Hepatocyte (in vitro differentiated cells): ENCODE results near the gene DRC7. TPM values are rescaled to one million over a fixed set of nuclear protein-coding genes. Genes with fewer than 3 reads are reported as not detected.
"Not testable (repeated sequence)": the region's sequence is repeated elsewhere in the genome, so short reads cannot be mapped to it uniquely, and the experiment has no call there.

Experiments used
- DNase-seq: peaks from one replicate; pipeline ENCODE4 v3.0.0-alpha.2; 2016; ENCODE audit warnings: low spot score
- H2AFZ ChIP-seq: fragments of 200-600 bp; sonication (generic); 2 replicates; pipeline ENCODE4 v1.6.0; 2016; ENCODE audit warnings: antibody characterized with exemption, mild to moderate bottlenecking
- H3K27ac ChIP-seq: fragments of 200-600 bp; sonication (generic); 2 replicates; pipeline ENCODE4 v1.5.1; 2016; ENCODE audit warnings: mild to moderate bottlenecking
- H3K27me3 ChIP-seq: fragments of 200-600 bp; sonication (generic); 2 replicates; pipeline ENCODE4 v1.6.1; 2016
- H3K36me3 ChIP-seq: fragments of 200-600 bp; sonication (generic); replicated peaks from 2 replicates; pipeline ENCODE4 v1.5.1; 2016; ENCODE audit warnings: low read depth; ENCODE audit not compliant: insufficient read depth
- H3K4me1 ChIP-seq: fragments of 200-600 bp; sonication (generic); 2 replicates; pipeline ENCODE4 v1.5.1; 2016; ENCODE audit warnings: mild to moderate bottlenecking, moderate library complexity; ENCODE audit not compliant: insufficient read depth
- H3K4me2 ChIP-seq: fragments of 200-600 bp; sonication (generic); 2 replicates; pipeline ENCODE4 v1.6.0; 2016
- H3K4me3 ChIP-seq: fragments of 200-600 bp; sonication (generic); 2 replicates; pipeline ENCODE4 v1.5.1; 2016; ENCODE audit warnings: mild to moderate bottlenecking
- H3K79me2 ChIP-seq: fragments of 200-600 bp; sonication (generic); 2 replicates; pipeline ENCODE4 v1.6.0; 2017; ENCODE audit warnings: mild to moderate bottlenecking
- H3K9me2 ChIP-seq: fragments of 200-600 bp; sonication (generic); replicated peaks from 2 replicates; pipeline ENCODE4 v1.6.0; 2017; ENCODE audit warnings: mild to moderate bottlenecking; ENCODE audit not compliant: insufficient read depth
- H3K9me3 ChIP-seq: fragments of 200-600 bp; sonication (generic); 2 replicates; pipeline ENCODE4 v1.5.1; 2016; ENCODE audit warnings: low read depth, mild to moderate bottlenecking
- H4K20me1 ChIP-seq: fragments of 200-600 bp; sonication (generic); 2 replicates; pipeline ENCODE4 v1.6.0; 2016; ENCODE audit warnings: mild to moderate bottlenecking; ENCODE audit not compliant: insufficient read depth, poor library complexity, severe bottlenecking
- EZH2 ChIP-seq: fragments of 200-600 bp; sonication (generic); IDR thresholded peaks from 2 replicates; pipeline ENCODE4 v1.6.1; 2016; ENCODE audit warnings: antibody characterized with exemption, mild to moderate bottlenecking, borderline replicate concordance
- EZH2phosphoT487 ChIP-seq: fragments of 200-600 bp; sonication (generic); IDR thresholded peaks from one replicate; pipeline ENCODE4 v1.6.1; 2018; ENCODE audit warnings: antibody characterized with exemption, mild to moderate bottlenecking, low read depth, moderate library complexity; ENCODE audit not compliant: unreplicated experiment, severe bottlenecking
- WGBS: methylation state at CpG from one replicate; pipeline ENCODE4 v1.1.6; 2016; ENCODE audit warnings: low lambda C conversion rate; ENCODE audit errors: missing lambda C conversion rate; 5-methylcytosine and 5-hydroxymethylcytosine counted together
- polyA plus RNA-seq: library from polyadenylated mRNA; unstranded; fragments of >200 nt; fragmentation: Nextera tagmentation; extraction: Ambion mirVana; gene quantifications from 2 replicates; pipeline ENCODE4 v1.2.1, GENCODE V29; 2016
- total RNA-seq: library from RNA; depleted of rRNA; stranded (reverse); fragments of >200 nt; gene quantifications from 2 replicates; pipeline ENCODE4 v1.2.3, GENCODE V29; 2014
- TF ChIP-seq, protein P1 (sequence below): fragments of 200-600 bp; sonication (generic); IDR thresholded peaks from 2 replicates; pipeline ENCODE4 v1.5.1; 2016; ENCODE audit warnings: antibody characterized with exemption, mild to moderate bottlenecking; ENCODE audit not compliant: poor library complexity

Gene DRC7
- total and polyA plus RNA-seq, 2 experiments from 2014 or later = 0.27 to 0.93 TPM

DNA sequence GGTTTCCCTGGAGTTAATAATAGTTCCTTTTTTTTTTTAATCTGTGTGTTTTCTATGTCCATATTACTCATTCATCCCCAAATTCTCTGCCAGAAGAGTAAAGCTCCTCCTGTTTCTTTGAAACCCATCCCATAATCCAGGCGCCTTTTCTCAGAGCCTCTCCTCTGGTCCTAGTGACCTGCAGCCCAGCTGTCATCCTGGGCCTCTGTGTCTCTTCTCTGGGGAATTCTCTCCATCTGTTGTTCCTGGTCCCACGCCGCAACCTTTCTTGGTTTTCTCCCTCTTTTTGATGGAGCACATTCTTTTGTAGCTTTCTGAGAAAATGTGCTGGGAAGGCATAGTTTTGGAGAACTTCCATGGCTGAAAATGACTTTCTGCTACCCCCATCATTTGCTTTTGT is 51.2 kb downstream of the DRC7 start:
- no peaks in the 10 kb centered on the region for H3K9me3 ChIP-seq
- H4K20me1 ChIP-seq = no peaks in the 10 kb centered on the region
- no peak for TF ChIP-seq EZH2phosphoT487
- no peak for TF ChIP-seq EZH2
- TF ChIP-seq, protein P1, sequence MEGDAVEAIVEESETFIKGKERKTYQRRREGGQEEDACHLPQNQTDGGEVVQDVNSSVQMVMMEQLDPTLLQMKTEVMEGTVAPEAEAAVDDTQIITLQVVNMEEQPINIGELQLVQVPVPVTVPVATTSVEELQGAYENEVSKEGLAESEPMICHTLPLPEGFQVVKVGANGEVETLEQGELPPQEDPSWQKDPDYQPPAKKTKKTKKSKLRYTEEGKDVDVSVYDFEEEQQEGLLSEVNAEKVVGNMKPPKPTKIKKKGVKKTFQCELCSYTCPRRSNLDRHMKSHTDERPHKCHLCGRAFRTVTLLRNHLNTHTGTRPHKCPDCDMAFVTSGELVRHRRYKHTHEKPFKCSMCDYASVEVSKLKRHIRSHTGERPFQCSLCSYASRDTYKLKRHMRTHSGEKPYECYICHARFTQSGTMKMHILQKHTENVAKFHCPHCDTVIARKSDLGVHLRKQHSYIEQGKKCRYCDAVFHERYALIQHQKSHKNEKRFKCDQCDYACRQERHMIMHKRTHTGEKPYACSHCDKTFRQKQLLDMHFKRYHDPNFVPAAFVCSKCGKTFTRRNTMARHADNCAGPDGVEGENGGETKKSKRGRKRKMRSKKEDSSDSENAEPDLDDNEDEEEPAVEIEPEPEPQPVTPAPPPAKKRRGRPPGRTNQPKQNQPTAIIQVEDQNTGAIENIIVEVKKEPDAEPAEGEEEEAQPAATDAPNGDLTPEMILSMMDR = no peak
- no peak overlapping the region for H3K27ac ChIP-seq
- H3K4me3 ChIP-seq = no peak overlapping the region
- no peaks in the 10 kb centered on the region for H3K36me3 ChIP-seq
- no peak overlapping the region for H3K4me2 ChIP-seq
- no peak overlapping the region for H2AFZ ChIP-seq
- DNase-seq = no peak
- no peaks in the 10 kb centered on the region for H3K27me3 ChIP-seq
- WGBS = 93% methylated on average over 3 of the region's 3 CpGs
- H3K4me1 ChIP-seq = no peaks in the 10 kb centered on the region
- no peaks in the 10 kb centered on the region for H3K79me2 ChIP-seq
- H3K9me2 ChIP-seq = no peaks in the 10 kb centered on the region

DNA sequence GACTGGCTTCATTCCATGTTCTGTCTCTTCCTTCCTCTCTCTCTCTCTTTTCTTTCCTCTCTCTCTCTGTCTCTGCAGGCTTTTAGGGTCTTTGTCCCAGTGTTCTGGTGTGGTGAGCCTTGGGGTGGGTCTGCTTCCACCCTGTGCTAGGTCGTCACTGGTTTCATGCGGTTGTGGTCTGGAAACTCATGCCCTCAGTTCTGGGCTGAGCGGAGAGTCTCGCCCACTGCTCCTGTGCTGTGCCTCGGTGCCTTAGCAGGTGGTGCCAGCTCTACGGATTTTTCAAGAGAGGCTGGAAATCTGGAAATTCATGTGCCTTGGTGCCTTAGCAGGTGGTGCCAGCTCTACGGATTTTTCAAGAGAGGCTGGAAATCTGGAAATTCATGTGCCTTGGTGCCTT is 51.7 kb downstream of the DRC7 start:
- not testable (repeated sequence) for H3K79me2 ChIP-seq, H2AFZ ChIP-seq, H3K9me2 ChIP-seq, H3K4me3 ChIP-seq, H3K27ac ChIP-seq, H4K20me1 ChIP-seq, H3K9me3 ChIP-seq, H3K27me3 ChIP-seq, H3K36me3 ChIP-seq, H3K4me2 ChIP-seq, DNase-seq, H3K4me1 ChIP-seq
- 94% methylated on average over 7 of the region's 7 CpGs for WGBS

DNA sequence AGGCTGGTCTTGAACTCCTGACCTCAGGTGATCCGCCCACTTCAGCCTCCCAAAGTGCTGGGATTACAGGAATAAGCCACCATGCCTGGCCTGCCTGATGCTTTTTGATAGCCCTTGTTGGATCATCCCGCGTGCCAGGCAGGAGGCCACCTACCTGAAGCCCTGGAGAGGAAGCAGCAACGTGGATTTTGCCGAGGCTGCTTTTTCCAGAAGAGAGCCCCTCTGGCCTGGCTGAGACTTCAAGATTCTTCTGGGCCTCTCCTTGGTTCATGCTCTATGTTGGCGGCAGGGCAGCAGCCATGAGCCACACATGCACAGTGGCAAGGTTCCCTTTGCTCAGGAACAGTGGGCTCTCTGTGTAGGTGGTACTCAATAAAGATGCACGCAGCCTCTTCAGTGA is 52.5 kb downstream of the DRC7 start:
- no peaks in the 10 kb centered on the region for H3K27me3 ChIP-seq
- no peak overlapping the region for H2AFZ ChIP-seq
- no peaks in the 10 kb centered on the region for H3K9me2 ChIP-seq
- no peaks in the 10 kb centered on the region for H3K36me3 ChIP-seq
- 94% methylated on average over 7 of the region's 7 CpGs for WGBS
- no peaks in the 10 kb centered on the region for H3K9me3 ChIP-seq
- H3K79me2 ChIP-seq = no peaks in the 10 kb centered on the region
- no peak for DNase-seq
- H4K20me1 ChIP-seq = no peaks in the 10 kb centered on the region
- no peaks in the 10 kb centered on the region for H3K4me1 ChIP-seq
- H3K27ac ChIP-seq = no peak overlapping the region
- H3K4me3 ChIP-seq = no peak overlapping the region
- H3K4me2 ChIP-seq = no peak overlapping the region
- TF ChIP-seq, protein P1 = no peak
- TF ChIP-seq EZH2 (no peak), EZH2phosphoT487 (no peak)

DNA sequence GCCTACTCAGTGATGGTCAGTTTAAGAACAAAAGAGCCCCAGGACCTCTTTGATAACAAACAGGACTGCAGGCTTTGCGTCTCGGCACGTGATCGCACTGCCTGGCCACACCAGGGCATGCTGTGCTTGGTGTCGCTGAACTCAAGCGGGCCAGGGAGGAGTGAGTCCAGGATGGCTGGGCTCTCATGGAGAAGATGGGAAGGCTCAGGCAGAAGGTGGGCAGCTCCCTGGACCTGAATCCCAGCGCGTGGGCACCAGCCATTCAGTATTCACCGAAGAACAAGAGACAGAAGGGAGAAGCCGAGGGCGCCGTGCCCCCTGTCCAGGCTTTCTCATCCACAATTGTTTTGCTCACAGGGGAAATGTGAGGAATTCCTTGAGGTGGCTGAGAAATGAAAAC is 52.9 kb downstream of the DRC7 start:
- no peaks in the 10 kb centered on the region for H4K20me1 ChIP-seq
- no peaks in the 10 kb centered on the region for H3K4me1 ChIP-seq
- H3K36me3 ChIP-seq = no peaks in the 10 kb centered on the region
- H3K4me3 ChIP-seq = no peak overlapping the region
- no peaks in the 10 kb centered on the region for H3K9me2 ChIP-seq
- no peak overlapping the region for H3K4me2 ChIP-seq
- no peak overlapping the region for H3K27ac ChIP-seq
- H3K79me2 ChIP-seq = no peaks in the 10 kb centered on the region
- 94% methylated on average over 12 of the region's 12 CpGs for WGBS
- no peak overlapping the region for H2AFZ ChIP-seq
- no peaks in the 10 kb centered on the region for H3K9me3 ChIP-seq
- DNase-seq = no peak
- TF ChIP-seq EZH2 (no peak), EZH2phosphoT487 (no peak)
- TF ChIP-seq, protein P1 = no peak
- H3K27me3 ChIP-seq = no peaks in the 10 kb centered on the region
